Trophoblast cell (in vitro differentiated cells and primary cell): Measurements from ENCODE around the gene IRF8.
"Not testable (repeated sequence)": the region's sequence is repeated elsewhere in the genome, so short reads cannot be mapped to it uniquely, and the experiment has no call there.

Experiments used
- DNase-seq, 2 donors: peaks; one replicate each; pipeline ENCODE4 v3.0.0-alpha.2; 2016
- H2AFZ ChIP-seq: 2 replicates; pipeline ENCODE4 v1.6.1; 2013; ENCODE audit warnings: low read length, moderate library complexity, mild to moderate bottlenecking; ENCODE audit not compliant: insufficient read depth, poor library complexity
- H2AK5ac ChIP-seq: 2 replicates; pipeline ENCODE4 v1.6.1; 2013; ENCODE audit warnings: mild to moderate bottlenecking, low read length
- H2BK120ac ChIP-seq: 2 replicates; pipeline ENCODE4 v1.6.1; 2013; ENCODE audit warnings: low read length, mild to moderate bottlenecking, moderate library complexity; ENCODE audit not compliant: insufficient read depth, poor library complexity
- H2BK12ac ChIP-seq: 2 replicates; pipeline ENCODE4 v1.6.1; 2013; ENCODE audit warnings: mild to moderate bottlenecking, low read length, moderate library complexity
- H2BK5ac ChIP-seq: 2 replicates; pipeline ENCODE4 v1.6.1; 2013; ENCODE audit warnings: low read length, low read depth, moderate library complexity, mild to moderate bottlenecking; ENCODE audit not compliant: poor library complexity
- H3K14ac ChIP-seq: 2 replicates; pipeline ENCODE4 v1.6.1; 2013; ENCODE audit warnings: mild to moderate bottlenecking, low read length
- H3K18ac ChIP-seq: 2 replicates; pipeline ENCODE4 v1.6.1; 2013; ENCODE audit warnings: mild to moderate bottlenecking, low read length
- H3K23ac ChIP-seq: 2 replicates; pipeline ENCODE4 v1.6.1; 2013; ENCODE audit warnings: low read length
- H3K27ac ChIP-seq: 2 replicates; pipeline ENCODE4 v1.5.1; 2013; ENCODE audit warnings: low read depth, mild to moderate bottlenecking, inconsistent platforms, low read length, moderate library complexity
- H3K27me3 ChIP-seq: 2 replicates; pipeline ENCODE4 v1.6.1; 2013; ENCODE audit warnings: inconsistent platforms, mild to moderate bottlenecking, low read length, moderate library complexity; ENCODE audit not compliant: insufficient read depth
- H3K36me3 ChIP-seq, 2 experiments: 1 replicate in 1 of 2; 2 replicates in 1 of 2; pipeline ENCODE4 v1.6.1; 2013; ENCODE audit warnings: low read length in 2 of 2, mild to moderate bottlenecking in 2 of 2, moderate library complexity in 1 of 2; ENCODE audit not compliant: insufficient read depth in 2 of 2, control insufficient read depth in 1 of 2
- H3K4ac ChIP-seq: 2 replicates; pipeline ENCODE4 v1.6.1; 2013; ENCODE audit warnings: low read depth, mild to moderate bottlenecking, low read length, moderate library complexity
- H3K4me1 ChIP-seq, 2 experiments: 1 replicate in 1 of 2; 2 replicates in 1 of 2; pipeline ENCODE4 v1.6.1; 2013; ENCODE audit warnings: low read length in 2 of 2, mild to moderate bottlenecking in 2 of 2, moderate library complexity in 1 of 2; ENCODE audit not compliant: insufficient read depth in 2 of 2, control insufficient read depth in 1 of 2
- H3K4me2 ChIP-seq: 2 replicates; pipeline ENCODE4 v1.6.1; 2013; ENCODE audit warnings: inconsistent platforms, mild to moderate bottlenecking, low read length, moderate library complexity
- H3K4me3 ChIP-seq: 2 replicates; pipeline ENCODE4 v1.5.1; 2013; ENCODE audit warnings: mild to moderate bottlenecking, low read depth, low read length, inconsistent platforms
- H3K79me1 ChIP-seq: one replicate; pipeline ENCODE4 v1.6.1; 2013; ENCODE audit warnings: low read length
- H3K79me2 ChIP-seq: 2 replicates; pipeline ENCODE4 v1.6.1; 2013; ENCODE audit warnings: low read length, mild to moderate bottlenecking; ENCODE audit not compliant: control insufficient read depth, insufficient read depth, poor library complexity
- H3K9ac ChIP-seq: 2 replicates; pipeline ENCODE4 v1.6.1; 2013; ENCODE audit warnings: mild to moderate bottlenecking, low read length
- H3K9me3 ChIP-seq: 2 replicates; pipeline ENCODE4 v1.6.1; 2013; ENCODE audit warnings: low read depth, mild to moderate bottlenecking, control low read depth, inconsistent platforms, low read length; ENCODE audit not compliant: insufficient read depth
- H4K12ac ChIP-seq: 2 replicates; pipeline ENCODE4 v1.6.1; 2013; ENCODE audit warnings: low read depth, mild to moderate bottlenecking, low read length, moderate library complexity
- H4K8ac ChIP-seq: 2 replicates; pipeline ENCODE4 v1.6.1; 2013; ENCODE audit warnings: low read depth, mild to moderate bottlenecking, low read length, moderate library complexity
- H4K91ac ChIP-seq: one replicate; pipeline ENCODE4 v1.6.1; 2013; ENCODE audit warnings: low read depth, mild to moderate bottlenecking, low read length, moderate library complexity
- WGBS: extraction: QIAGEN DNeasy Blood & Tissue Kit; methylation state at CpG from one replicate; pipeline ENCODE4 v1.1.7; 2013; ENCODE audit warnings: missing lambda C conversion rate; ENCODE audit not compliant: insufficient read length, insufficient coverage; ENCODE audit errors: extremely low coverage; 5-methylcytosine and 5-hydroxymethylcytosine counted together

Gene IRF8

GRCh38 chr16:85940214-85940613 lies 41.3 kb downstream of the IRF8 start:
- Histone ChIP-seq H3K27me3 (no peaks in the 10 kb centered on the region), H3K14ac (no peak overlapping the region), H3K18ac (no peak overlapping the region), H2BK5ac (no peak overlapping the region), H3K4me3 (no peak overlapping the region), H3K9me3 (peaks cover 3% of the 10 kb centered on the region), H2AK5ac (no peak overlapping the region), H3K4me1 (peaks cover 3 to 10% of the 10 kb centered on the region in 2 experiments), H3K79me1 (no peaks in the 10 kb centered on the region), H3K79me2 (no peaks in the 10 kb centered on the region), H3K36me3 (no peaks in the 10 kb centered on the region), H4K12ac (no peak overlapping the region), H3K4ac (no peak overlapping the region), H2BK120ac (no peak overlapping the region), H2AFZ (no peak overlapping the region), H4K91ac (no peak overlapping the region), H3K27ac (no peak overlapping the region), H2BK12ac (no peak overlapping the region), H3K9ac (no peak overlapping the region), H4K8ac (no peak overlapping the region), H3K4me2 (no peak overlapping the region), H3K23ac (no peak overlapping the region)
- peak in 1 of 2 donors; percentile 37 for DNase-seq
- WGBS: no CpG with 5 or more reads among the region's 5 CpGs

- Histone ChIP-seq H3K27ac (no peak overlapping the region), H3K36me3 (no peaks in the 10 kb centered on the region), H3K79me1 (no peaks in the 10 kb centered on the region), H2BK12ac (no peak overlapping the region), H2AK5ac (no peak overlapping the region), H3K9me3 (peaks cover 3% of the 10 kb centered on the region), H3K18ac (no peak overlapping the region), H3K4me1 (no peaks in the 10 kb centered on the region), H4K12ac (no peak overlapping the region), H3K4me3 (no peak overlapping the region), H2BK120ac (no peak overlapping the region), H2BK5ac (no peak overlapping the region), H3K23ac (no peak overlapping the region), H3K79me2 (no peaks in the 10 kb centered on the region), H3K9ac (no peak overlapping the region), H3K27me3 (no peaks in the 10 kb centered on the region), H4K91ac (no peak overlapping the region), H3K14ac (no peak overlapping the region), H4K8ac (no peak overlapping the region), H3K4ac (no peak overlapping the region), H2AFZ (no peak overlapping the region), H3K4me2 (no peak overlapping the region)
- no peak for DNase-seq
- no CpG with 5 or more reads among the region's 14 CpGs for WGBS
These were observed 43.1 kb downstream of the IRF8 start for GRCh38 chr16:85941863-85942644.

GRCh38 chr16:85942659-85943058 lies 43.7 kb downstream of the IRF8 start:
- not testable (repeated sequence) for H3K79me2 ChIP-seq, DNase-seq

GRCh38 chr16:85943711-85944110 lies 44.7 kb downstream of the IRF8 start:
- peaks cover 3% of the 10 kb centered on the region for H3K9me3 ChIP-seq
- H2BK120ac ChIP-seq: no peak overlapping the region

More at GRCh38 chr16:85942659-85943058, 43.7 kb downstream of the IRF8 start:
- H4K8ac ChIP-seq, H4K12ac ChIP-seq, H3K23ac ChIP-seq, H3K36me3 ChIP-seq, H3K4me3 ChIP-seq, H2BK120ac ChIP-seq, H3K27ac ChIP-seq, H3K4ac ChIP-seq, H4K91ac ChIP-seq, H3K4me2 ChIP-seq, H3K9ac ChIP-seq, H3K18ac ChIP-seq, H2BK5ac ChIP-seq, H2BK12ac ChIP-seq, H2AK5ac ChIP-seq, H3K27me3 ChIP-seq, H3K4me1 ChIP-seq, H3K79me1 ChIP-seq, H2AFZ ChIP-seq, H3K14ac ChIP-seq, H3K9me3 ChIP-seq: not testable (repeated sequence)
- no CpG with 5 or more reads among the region's 10 CpGs for WGBS

More at GRCh38 chr16:85943711-85944110, 44.7 kb downstream of the IRF8 start:
- Histone ChIP-seq H3K4me3 (no peak overlapping the region), H3K23ac (no peak overlapping the region), H3K14ac (no peak overlapping the region), H3K79me1 (no peaks in the 10 kb centered on the region), H4K91ac (no peak overlapping the region), H3K4me2 (no peak overlapping the region), H3K79me2 (no peaks in the 10 kb centered on the region), H3K9ac (no peak overlapping the region), H3K18ac (no peak overlapping the region), H4K12ac (no peak overlapping the region), H3K4me1 (peaks cover 0 to 3% of the 10 kb centered on the region in 2 experiments), H3K27ac (no peak overlapping the region), H3K36me3 (no peaks in the 10 kb centered on the region), H2AK5ac (no peak overlapping the region), H4K8ac (no peak overlapping the region), H2BK12ac (no peak overlapping the region), H3K27me3 (no peaks in the 10 kb centered on the region), H3K4ac (no peak overlapping the region), H2BK5ac (no peak overlapping the region), H2AFZ (no peak overlapping the region)
- WGBS: no CpG with 5 or more reads among the region's 2 CpGs
- no peak for DNase-seq
